Calu3 (cell line): ENCODE results near the gene GTF2F2. TPM values are rescaled to one million over a fixed set of nuclear protein-coding genes. Genes with fewer than 3 reads are reported as not detected.
A peak's percentile ranks its signal among the peaks of the same experiment; 100 is the strongest.

Experiments
- BruUV-seq: library from RNA; stranded (reverse); fragments of 400-500 nt; replicated peaks from 2 replicates; lab custom pipeline; 2021; lab: Mats Ljungman, UMichigan
- CTCF ChIA-PET: fragments of 300-600 bp; sonication (Branson Sonifier 250); formaldehyde crosslinking; loops from one replicate; lab custom pipeline; 2022; ENCODE audit warnings: antibody characterized with exemption; lab: Charles Lee
- DNase-seq: peaks from one replicate; pipeline ENCODE4 v3.0.0; 2022
- H3K27ac Mint-ChIP-seq: one replicate; pipeline ENCODE4 v1.8.0; 2022; ENCODE audit warnings: mixed read lengths; ENCODE audit not compliant: unreplicated experiment
- H3K27me3 Mint-ChIP-seq: one replicate; pipeline ENCODE4 v1.8.0; 2022; ENCODE audit warnings: mixed read lengths; ENCODE audit not compliant: unreplicated experiment
- H3K36me3 Mint-ChIP-seq: one replicate; pipeline ENCODE4 v1.8.0; 2022; ENCODE audit warnings: mild to moderate bottlenecking, moderate library complexity, mixed read lengths; ENCODE audit not compliant: insufficient read depth, unreplicated experiment
- H3K4me1 Mint-ChIP-seq: one replicate; pipeline ENCODE4 v1.8.0; 2022; ENCODE audit warnings: mild to moderate bottlenecking, low read depth, mixed read lengths; ENCODE audit not compliant: unreplicated experiment
- H3K4me3 Mint-ChIP-seq: one replicate; pipeline ENCODE4 v1.8.0; 2022; ENCODE audit warnings: mild to moderate bottlenecking, low read depth, moderate library complexity, mixed read lengths; ENCODE audit not compliant: unreplicated experiment
- H3K9me3 Mint-ChIP-seq: one replicate; pipeline ENCODE4 v1.8.0; 2022; ENCODE audit warnings: low read depth, mixed read lengths; ENCODE audit not compliant: unreplicated experiment
- CTCF ChIP-seq: fragments of 200-600 bp; IDR thresholded peaks from one replicate; pipeline ENCODE4 v1.8.0; 2022; ENCODE audit warnings: antibody characterized with exemption; ENCODE audit not compliant: unreplicated experiment
- intact Hi-C: fragments of 100-400 bp; cut with micrococcal nuclease; formaldehyde crosslinking; loops from one replicate; pipeline ENCODE4 v1.10.0; 2022; ENCODE audit not compliant: unreplicated experiment
- total RNA-seq: library from RNA; stranded (reverse); gene quantifications from 2 replicates; pipeline ENCODE4 v1.2.3, GENCODE V29; 2022

GTF2F2 gene
- total RNA-seq, 1 experiment from 2014 or later, result 23.9 TPM

GRCh38 chr13:45218689-45219088 is 98.4 kb downstream of the GTF2F2 start:
- Mint-ChIP-seq H3K4me3 (no peak overlapping the region), H3K27ac (peak overlapping the region; percentile 68), H3K27me3 (no peaks in the 10 kb centered on the region), H3K9me3 (no peaks in the 10 kb centered on the region), H3K36me3 (no peaks in the 10 kb centered on the region), H3K4me1 (peaks cover 30% of the 10 kb centered on the region)
- intact Hi-C loops, result no loop called here
- CTCF ChIA-PET, result interaction anchor here (0.8 to 1.2 kb wide), 2 partner anchors 15 to 163 kb away, joined by 3 read pairs; no protein-coding TSS in a partner anchor
- BruUV-seq, result no TSS peak
- no peak for TF ChIP-seq CTCF
- no peak for DNase-seq

- intact Hi-C loops, result no loop called here
- BruUV-seq, result TSS peak; percentile 56
- no peaks in the 10 kb centered on the region for H3K9me3 Mint-ChIP-seq
- CTCF ChIA-PET, result interaction anchor here (0.6 to 1.2 kb wide), 7 partner anchors 15 to 243 kb away, joined by 3 to 5 read pairs (median 3); no protein-coding TSS in a partner anchor
- TF ChIP-seq CTCF, result no peak
- H3K27me3 Mint-ChIP-seq, result no peaks in the 10 kb centered on the region
- H3K36me3 Mint-ChIP-seq, result no peaks in the 10 kb centered on the region
- peak overlapping the region; percentile 79 for H3K27ac Mint-ChIP-seq
- peaks cover 30% of the 10 kb centered on the region for H3K4me1 Mint-ChIP-seq
- H3K4me3 Mint-ChIP-seq, result no peak overlapping the region
- no peak for DNase-seq
Measured at GRCh38 chr13:45219123-45219891, 99.0 kb downstream of the GTF2F2 start.

GRCh38 chr13:45219938-45220375 is 99.6 kb downstream of the GTF2F2 start:
- H3K4me3 Mint-ChIP-seq, result no peak overlapping the region
- H3K4me1 Mint-ChIP-seq, result peaks cover 30% of the 10 kb centered on the region
- intact Hi-C loops, result no loop called here
- peak; percentile 28 for DNase-seq
- H3K27ac Mint-ChIP-seq, result peak overlapping the region; percentile 79
- H3K9me3 Mint-ChIP-seq, result no peaks in the 10 kb centered on the region
- no TSS peak for BruUV-seq
- no peaks in the 10 kb centered on the region for H3K36me3 Mint-ChIP-seq
- no peak for TF ChIP-seq CTCF
- H3K27me3 Mint-ChIP-seq, result no peaks in the 10 kb centered on the region
- CTCF ChIA-PET, result interaction anchor here (0.6 to 1.2 kb wide), 5 partner anchors 27 to 242 kb away, joined by 3 to 5 read pairs (median 3); no protein-coding TSS in a partner anchor

GRCh38 chr13:45220403-45220802 is 100.1 kb downstream of the GTF2F2 start:
- Mint-ChIP-seq H3K4me1 (peaks cover 30% of the 10 kb centered on the region), H3K4me3 (no peak overlapping the region), H3K9me3 (no peaks in the 10 kb centered on the region), H3K36me3 (no peaks in the 10 kb centered on the region), H3K27ac (peak overlapping the region; percentile 79), H3K27me3 (no peaks in the 10 kb centered on the region)
- DNase-seq, result no peak
- no peak for TF ChIP-seq CTCF
- CTCF ChIA-PET, result interaction anchor here (0.9 kb wide), 1 partner anchor 78 kb away, joined by 3 read pairs; no protein-coding TSS in a partner anchor
- BruUV-seq, result no TSS peak
- intact Hi-C loops, result no loop called here
